ENCODE data around the gene CENPO. TPM values are rescaled to one million over a fixed set of nuclear protein-coding genes. Genes with fewer than 3 reads are reported as not detected.

The CENPO gene
- total and polyA plus RNA-seq, 8 donors: 0.69 to 2.8 (median 2.0) TPM

DNA sequence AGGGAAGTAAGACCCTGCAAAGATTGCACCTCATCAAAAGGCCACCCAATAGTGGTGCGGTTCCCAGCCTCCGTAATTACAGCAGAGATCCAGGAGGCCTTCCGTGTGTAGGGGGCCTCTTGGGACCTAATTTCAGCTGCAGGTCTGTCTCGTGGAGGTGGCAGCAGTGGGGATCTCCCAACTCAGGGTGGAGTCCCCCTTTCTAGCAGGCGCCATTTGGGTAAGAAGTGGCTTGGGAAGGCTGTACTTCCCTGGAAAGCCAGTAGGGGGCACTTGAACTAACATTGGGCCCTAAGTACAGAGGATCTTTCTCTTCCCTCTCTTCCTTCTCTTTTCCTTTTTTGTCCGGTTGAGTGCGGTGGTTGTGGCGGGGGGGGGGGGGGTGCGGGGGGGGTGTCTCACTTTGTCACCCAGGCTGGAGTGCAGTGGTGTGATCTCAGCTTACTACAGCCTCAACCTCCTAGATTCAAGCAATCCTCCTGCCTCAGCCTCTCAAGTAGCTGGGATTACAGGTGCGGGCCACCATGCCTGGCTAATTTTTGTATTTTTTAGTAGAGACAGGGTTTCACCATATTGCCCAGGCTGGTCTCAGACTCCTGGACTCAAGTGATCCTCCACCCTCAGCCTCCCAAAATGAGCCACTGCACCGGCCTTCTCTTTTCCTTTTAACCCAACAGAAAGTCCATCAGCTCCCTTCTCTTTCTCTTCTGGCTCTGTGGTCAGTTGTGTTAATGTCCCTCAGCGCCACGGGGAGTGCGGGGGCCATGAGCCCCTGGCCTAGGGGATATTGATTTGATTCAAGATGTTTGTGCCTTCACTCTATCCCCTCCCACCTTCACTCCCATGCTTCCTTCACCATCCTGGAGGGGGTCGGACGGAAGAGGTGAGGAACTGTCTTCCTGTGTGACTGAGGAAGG lies 32.0 kb downstream of the CENPO start:
- H3K36me3 ChIP-seq: no peaks in the 10 kb centered on the region
- no peak for DNase-seq
- TF ChIP-seq, protein P1, sequence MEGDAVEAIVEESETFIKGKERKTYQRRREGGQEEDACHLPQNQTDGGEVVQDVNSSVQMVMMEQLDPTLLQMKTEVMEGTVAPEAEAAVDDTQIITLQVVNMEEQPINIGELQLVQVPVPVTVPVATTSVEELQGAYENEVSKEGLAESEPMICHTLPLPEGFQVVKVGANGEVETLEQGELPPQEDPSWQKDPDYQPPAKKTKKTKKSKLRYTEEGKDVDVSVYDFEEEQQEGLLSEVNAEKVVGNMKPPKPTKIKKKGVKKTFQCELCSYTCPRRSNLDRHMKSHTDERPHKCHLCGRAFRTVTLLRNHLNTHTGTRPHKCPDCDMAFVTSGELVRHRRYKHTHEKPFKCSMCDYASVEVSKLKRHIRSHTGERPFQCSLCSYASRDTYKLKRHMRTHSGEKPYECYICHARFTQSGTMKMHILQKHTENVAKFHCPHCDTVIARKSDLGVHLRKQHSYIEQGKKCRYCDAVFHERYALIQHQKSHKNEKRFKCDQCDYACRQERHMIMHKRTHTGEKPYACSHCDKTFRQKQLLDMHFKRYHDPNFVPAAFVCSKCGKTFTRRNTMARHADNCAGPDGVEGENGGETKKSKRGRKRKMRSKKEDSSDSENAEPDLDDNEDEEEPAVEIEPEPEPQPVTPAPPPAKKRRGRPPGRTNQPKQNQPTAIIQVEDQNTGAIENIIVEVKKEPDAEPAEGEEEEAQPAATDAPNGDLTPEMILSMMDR (IDR thresholded peaks at IDR 0.05): peak in 3 of 4 donors; percentile 11 to 28 (median 23)
- no peaks in the 10 kb centered on the region for H3K27me3 ChIP-seq
- WGBS, 2 donors: 86 to 93% methylated on average over 15 to 16 of the region's 16 CpGs
- intact Hi-C loops (cut with DNase I): loop anchor here in 2 of 3 donors (5.0 kb wide), 2 partner anchors 403 to 418 kb away; no protein-coding TSS in a partner anchor
- no peak overlapping the region for H3K4me3 ChIP-seq
- no peak overlapping the region for H3K27ac ChIP-seq
- no peak for FAIRE-seq
- no peaks in the 10 kb centered on the region for H3K9me3 ChIP-seq
- no peaks in the 10 kb centered on the region for H3K4me1 ChIP-seq
- no peak for ATAC-seq

DNA sequence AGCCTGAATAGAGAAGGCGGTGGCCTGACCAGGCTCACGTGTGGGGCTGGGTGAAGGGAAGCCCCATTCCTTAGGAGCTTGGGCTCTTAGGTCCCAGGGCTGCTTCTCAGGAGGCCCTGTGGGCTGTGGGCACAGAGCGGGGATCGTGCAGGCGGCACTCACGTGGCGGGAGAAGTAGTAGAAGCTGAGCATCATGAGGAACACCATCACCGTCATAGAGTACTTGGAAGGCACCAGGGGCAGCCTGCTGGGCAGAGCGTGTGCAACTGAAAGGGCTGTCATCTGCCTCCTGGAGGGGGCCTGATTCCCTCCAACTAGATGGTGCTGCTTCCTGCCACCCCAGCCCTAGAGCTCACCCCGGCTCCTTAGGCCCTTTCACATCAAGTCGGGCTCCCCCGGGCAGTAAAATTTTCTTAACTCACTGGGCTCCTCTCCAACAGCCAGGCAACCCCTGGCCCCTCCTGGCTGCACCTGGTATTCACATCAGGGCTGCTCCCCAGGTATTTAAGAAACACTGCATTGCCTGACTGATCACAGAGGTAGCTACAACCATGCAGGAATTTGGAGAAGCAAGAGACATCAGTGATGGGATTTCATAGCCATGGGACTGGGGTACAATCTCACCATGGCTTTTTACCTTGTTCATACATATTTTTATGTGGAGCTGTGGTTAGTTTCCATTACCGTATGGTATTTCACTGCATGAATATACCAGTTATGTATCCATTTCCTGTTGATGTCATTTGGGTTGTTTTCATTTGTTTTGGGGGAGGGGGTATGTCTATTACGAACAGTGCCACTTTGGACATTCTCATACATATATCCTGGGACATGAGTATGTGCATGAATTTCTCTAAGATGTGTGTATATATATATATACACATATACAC lies 32.9 kb downstream of the CENPO start:
- H3K27ac ChIP-seq: no peak overlapping the region
- FAIRE-seq (no peak), ATAC-seq (no peak), DNase-seq (no peak)
- no peaks in the 10 kb centered on the region for H3K27me3 ChIP-seq
- H3K36me3 ChIP-seq: no peaks in the 10 kb centered on the region
- intact Hi-C loops (cut with DNase I): loop anchor here in 1 of 3 donors (5.0 kb wide), 2 partner anchors 404 to 419 kb away; no protein-coding TSS in a partner anchor
- no peak overlapping the region for H3K4me3 ChIP-seq
- 88 to 93% methylated on average over 14 of the region's 14 CpGs for WGBS, 2 donors
- H3K4me1 ChIP-seq: no peaks in the 10 kb centered on the region
- TF ChIP-seq, protein P1 (IDR thresholded peaks at IDR 0.05): no peak
- no peaks in the 10 kb centered on the region for H3K9me3 ChIP-seq

DNA sequence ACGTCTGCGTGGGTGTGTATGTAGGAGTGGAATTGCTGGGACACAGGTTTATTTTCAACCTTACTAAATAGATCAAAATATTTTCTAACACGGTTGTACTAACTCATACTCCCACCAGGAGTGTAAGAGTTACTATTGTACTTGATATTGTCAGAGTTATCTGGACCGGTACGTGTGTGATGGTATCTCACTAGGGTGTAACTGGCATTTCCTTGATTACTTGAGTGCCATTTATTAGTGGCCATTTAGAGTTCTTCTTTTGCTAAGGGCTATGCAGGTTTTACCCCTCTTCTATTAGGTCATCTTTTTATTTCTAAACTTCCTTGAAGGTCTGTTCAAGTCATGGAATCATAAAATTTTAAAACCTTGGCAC lies 33.5 kb downstream of the CENPO start:
- no peak overlapping the region for H3K27ac ChIP-seq
- H3K4me3 ChIP-seq: no peak overlapping the region
- WGBS, 2 donors: 60% methylated on average over 5 of the region's 5 CpGs
- no peak for FAIRE-seq
- ATAC-seq: no peak
- H3K36me3 ChIP-seq: no peaks in the 10 kb centered on the region
- H3K4me1 ChIP-seq: no peaks in the 10 kb centered on the region
- no peaks in the 10 kb centered on the region for H3K9me3 ChIP-seq
- DNase-seq: no peak
- no peaks in the 10 kb centered on the region for H3K27me3 ChIP-seq
- intact Hi-C loops (cut with DNase I): loop anchor here in 1 of 3 donors (5.0 kb wide), 2 partner anchors 404 to 419 kb away; no protein-coding TSS in a partner anchor
- TF ChIP-seq, protein P1 (IDR thresholded peaks at IDR 0.05): no peak

DNA sequence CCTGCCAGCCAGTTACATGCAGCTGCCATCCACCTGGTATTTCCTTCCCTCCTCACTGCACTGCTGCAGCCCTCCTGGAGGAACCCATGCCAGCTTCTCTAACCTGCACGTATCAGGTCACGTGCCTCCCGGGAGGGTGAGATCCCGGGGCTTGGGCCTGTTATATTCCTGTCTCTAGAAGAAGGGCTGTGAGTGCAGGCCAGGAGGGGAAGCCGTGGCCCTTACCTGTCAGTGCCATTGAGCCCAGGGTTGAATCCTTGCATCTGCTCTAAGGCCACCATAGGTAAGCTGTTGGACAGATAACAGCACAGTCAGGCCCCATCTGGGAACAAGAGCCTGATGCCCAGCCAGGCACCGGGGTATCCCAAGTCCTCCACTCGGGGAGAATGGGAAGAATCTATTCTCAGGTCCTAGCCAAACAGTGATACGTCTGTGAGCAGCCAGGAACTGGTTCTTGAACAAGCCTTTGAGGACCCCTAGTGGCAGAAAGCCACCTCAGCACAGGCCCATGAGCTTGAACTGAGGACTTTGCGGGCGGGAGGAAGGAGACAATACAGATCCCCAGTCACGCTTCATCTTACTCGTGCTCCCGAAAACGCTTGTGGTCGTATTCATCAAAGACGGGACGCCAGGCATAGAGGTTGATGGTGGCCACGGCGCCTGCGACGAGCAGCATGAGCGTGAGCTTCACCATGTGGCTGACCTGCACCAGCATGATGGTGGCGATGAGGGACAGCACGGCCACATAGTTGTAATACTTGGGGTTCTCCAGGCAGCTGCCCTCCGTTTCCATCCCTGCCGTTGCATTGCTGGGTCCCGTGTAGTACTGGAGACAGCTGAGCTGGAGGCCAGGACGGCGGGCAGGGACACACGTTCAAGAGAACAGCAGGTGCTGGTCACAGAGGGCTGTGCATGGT lies 34.4 kb downstream of the CENPO start:
- FAIRE-seq (no peak), ATAC-seq (peak; percentile 87 to 96 (median 94)), DNase-seq (peak in 5 of 6 donors; percentile 70 to 84 (median 77))
- intact Hi-C loops (cut with DNase I): loop anchor here in 1 of 3 donors (5.0 kb wide), 2 partner anchors 405 to 420 kb away; no protein-coding TSS in a partner anchor
- Histone ChIP-seq H3K9me3 (no peaks in the 10 kb centered on the region), H3K4me3 (no peak overlapping the region), H3K36me3 (no peaks in the 10 kb centered on the region), H3K27me3 (no peaks in the 10 kb centered on the region), H3K27ac (no peak overlapping the region), H3K4me1 (no peaks in the 10 kb centered on the region)
- 16 to 19% methylated on average over 30 of the region's 30 CpGs for WGBS, 2 donors
- TF ChIP-seq, protein P1 (IDR thresholded peaks at IDR 0.05): peak; percentile 74 to 86 (median 80)

Data from pancreas (tissue), 10 donors.